ENCODE results near the gene WDCP.

The WDCP gene

DNA sequence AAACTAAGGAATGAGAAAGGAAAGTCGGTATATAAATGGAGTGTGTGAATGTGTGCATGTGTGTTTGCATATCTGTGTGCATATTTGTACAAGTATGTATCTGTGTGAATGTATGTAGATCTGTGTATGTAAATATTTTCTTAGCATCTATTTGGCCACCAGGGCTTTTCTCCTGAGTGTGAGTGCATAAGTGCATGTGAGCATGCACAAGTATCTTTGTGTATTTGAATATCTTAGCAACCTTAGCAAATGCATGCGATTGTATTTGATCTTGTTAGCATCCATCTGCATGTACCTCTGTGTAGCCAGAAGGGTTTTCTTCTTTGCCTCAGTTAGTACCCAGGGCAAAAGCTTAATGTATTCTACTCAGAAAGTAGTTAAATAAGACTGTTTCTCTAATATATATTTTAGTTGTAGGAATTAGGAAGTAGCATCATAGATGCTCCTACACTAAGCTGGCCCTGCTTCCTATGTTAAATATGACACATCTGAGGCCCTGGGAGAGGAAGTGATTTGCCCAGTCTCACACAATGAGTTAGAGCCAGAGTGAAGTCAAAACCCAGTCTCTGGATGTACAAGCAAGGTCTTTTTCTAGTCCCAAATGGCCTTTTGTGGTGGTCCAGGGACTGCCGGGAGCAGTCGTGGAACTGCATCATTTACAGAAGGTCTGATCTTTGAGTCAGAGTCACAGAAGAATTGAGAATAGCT lies 11.5 kb upstream of the WDCP start:
- TF ChIP-seq FOXP2 (optimal IDR thresholded peaks at IDR 0.05; ENCODE audit: borderline replicate concordance, extremely low read depth, extremely low read length, insufficient read depth) (no peak), POLR2AphosphoS5 (IDR thresholded peaks at IDR 0.05; ENCODE audit: low read depth, low read length) (no peak)

DNA sequence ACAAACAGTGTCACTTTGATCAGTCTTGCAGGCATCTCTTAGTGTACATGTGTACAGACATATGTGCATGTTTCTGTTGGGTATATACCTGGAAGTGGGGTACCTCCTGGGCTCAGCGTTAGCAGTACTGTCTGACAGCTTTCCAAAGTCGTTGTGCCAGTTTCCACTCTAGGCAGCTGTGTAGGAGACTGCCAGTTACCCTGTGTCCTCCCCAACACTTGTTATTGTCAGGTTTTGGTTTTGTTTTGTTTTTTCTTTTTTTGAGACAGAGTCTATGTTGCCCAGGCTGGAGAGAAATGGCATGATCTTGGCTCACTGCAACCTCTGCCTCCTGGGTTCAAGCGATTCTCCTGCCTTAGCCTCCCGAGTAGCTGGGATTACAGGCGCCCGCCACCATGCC lies 8.6 kb upstream of the WDCP start:
- TF ChIP-seq FOXP2 (optimal IDR thresholded peaks at IDR 0.05; ENCODE audit: borderline replicate concordance, extremely low read depth, extremely low read length, insufficient read depth) (no peak), REST (IDR thresholded peaks at IDR 0.05; ENCODE audit: insufficient read depth in 1 of 2, low read depth in 2 of 2, low read length in 2 of 2) (no peak), SIN3A (IDR thresholded peaks at IDR 0.05; ENCODE audit: borderline replicate concordance, insufficient read depth, low read length) (no peak), TAF1 (IDR thresholded peaks at IDR 0.05; ENCODE audit: borderline replicate concordance, insufficient read depth, low read length) (no peak), POLR2AphosphoS5 (IDR thresholded peaks at IDR 0.05; ENCODE audit: low read depth, low read length) (no peak)

DNA sequence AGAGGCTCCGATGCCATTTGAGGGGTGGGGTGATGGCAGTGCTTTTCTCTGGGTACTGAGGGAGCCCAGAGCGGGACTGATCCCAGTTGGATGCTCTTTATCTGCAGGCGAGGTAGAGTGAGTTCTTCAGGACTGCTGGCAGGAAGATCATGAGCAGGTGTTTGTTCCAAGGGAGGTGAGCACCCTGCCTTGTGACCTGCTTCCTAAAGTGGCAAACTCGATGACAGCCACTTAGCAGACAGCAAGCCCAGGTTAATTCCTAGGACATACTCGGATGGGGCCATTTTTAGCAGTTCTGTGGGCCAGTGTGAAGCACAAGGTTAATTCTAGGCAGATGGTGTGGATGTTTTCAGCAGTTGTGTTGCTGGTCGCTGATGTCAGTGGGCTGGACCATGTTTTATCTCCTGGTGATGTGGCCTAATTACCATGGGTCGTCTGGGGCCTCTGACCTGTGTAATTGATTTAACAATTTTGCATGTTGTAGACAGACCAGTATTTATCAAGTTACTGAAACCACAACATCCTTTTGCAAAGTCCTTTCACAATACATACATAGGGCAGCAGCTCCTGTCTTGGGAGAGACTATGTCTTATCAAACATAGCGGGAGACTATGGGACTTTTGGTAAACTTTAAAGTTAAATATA lies 7.3 kb upstream of the WDCP start:
- no peak for TF ChIP-seq TAF1 (IDR thresholded peaks at IDR 0.05; ENCODE audit: borderline replicate concordance, insufficient read depth, low read length)
- no peak for TF ChIP-seq POLR2AphosphoS5 (IDR thresholded peaks at IDR 0.05; ENCODE audit: low read depth, low read length)
- TF ChIP-seq REST (IDR thresholded peaks at IDR 0.05; ENCODE audit: insufficient read depth in 1 of 2, low read depth in 2 of 2, low read length in 2 of 2) = no peak
- no peak for TF ChIP-seq FOXP2 (optimal IDR thresholded peaks at IDR 0.05; ENCODE audit: borderline replicate concordance, extremely low read depth, extremely low read length, insufficient read depth)
- TF ChIP-seq SIN3A (IDR thresholded peaks at IDR 0.05; ENCODE audit: borderline replicate concordance, insufficient read depth, low read length) = no peak

DNA sequence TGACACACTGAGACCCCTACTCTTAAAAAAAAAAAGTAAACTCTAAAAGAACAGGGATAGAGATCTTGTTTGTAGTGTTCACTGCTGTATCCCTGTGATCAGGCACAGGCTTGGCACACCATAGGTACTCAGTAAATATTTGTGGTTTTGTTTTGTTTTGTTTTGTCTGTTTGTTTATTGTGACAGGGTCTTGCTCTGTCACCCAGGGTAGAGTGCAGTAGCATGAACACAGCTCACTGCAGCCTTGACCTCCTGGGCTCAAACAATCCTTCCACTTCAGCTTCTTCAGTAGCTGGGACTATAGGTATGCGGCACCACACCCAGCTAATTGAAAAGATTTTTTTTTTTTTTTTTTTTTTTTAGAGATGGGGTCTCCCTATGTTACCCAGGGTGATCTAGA lies 5.8 kb upstream of the WDCP start:
- TF ChIP-seq TAF1 (IDR thresholded peaks at IDR 0.05; ENCODE audit: borderline replicate concordance, insufficient read depth, low read length) (no peak), POLR2AphosphoS5 (IDR thresholded peaks at IDR 0.05; ENCODE audit: low read depth, low read length) (no peak), REST (IDR thresholded peaks at IDR 0.05; ENCODE audit: insufficient read depth in 1 of 2, low read depth in 2 of 2, low read length in 2 of 2) (no peak), FOXP2 (optimal IDR thresholded peaks at IDR 0.05; ENCODE audit: borderline replicate concordance, extremely low read depth, extremely low read length, insufficient read depth) (no peak), SIN3A (IDR thresholded peaks at IDR 0.05; ENCODE audit: borderline replicate concordance, insufficient read depth, low read length) (no peak)

DNA sequence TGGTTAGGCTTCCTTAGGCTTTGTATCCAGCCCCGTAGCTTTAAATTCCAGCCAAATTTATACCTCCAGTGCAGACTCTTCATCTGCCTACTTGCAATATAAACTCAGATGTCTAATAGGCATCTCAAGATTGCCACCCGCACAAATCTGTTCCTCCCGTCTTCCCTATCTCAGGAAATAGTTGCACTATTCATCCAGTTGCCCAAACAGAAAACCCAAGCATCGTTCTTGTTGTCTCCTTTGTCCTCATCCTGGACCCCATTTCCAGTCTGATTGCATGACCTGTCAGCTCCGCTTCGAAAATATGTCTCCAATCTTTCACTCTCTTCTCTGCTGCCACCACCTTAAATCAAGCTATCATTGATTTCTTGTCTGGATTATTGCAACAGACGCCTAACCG lies 4.6 kb upstream of the WDCP start:
- TF ChIP-seq POLR2AphosphoS5 (IDR thresholded peaks at IDR 0.05; ENCODE audit: low read depth, low read length) (no peak), FOXP2 (optimal IDR thresholded peaks at IDR 0.05; ENCODE audit: borderline replicate concordance, extremely low read depth, extremely low read length, insufficient read depth) (no peak), TAF1 (IDR thresholded peaks at IDR 0.05; ENCODE audit: borderline replicate concordance, insufficient read depth, low read length) (no peak), REST (IDR thresholded peaks at IDR 0.05; ENCODE audit: insufficient read depth in 1 of 2, low read depth in 2 of 2, low read length in 2 of 2) (no peak), SIN3A (IDR thresholded peaks at IDR 0.05; ENCODE audit: borderline replicate concordance, insufficient read depth, low read length) (no peak)

Data from PFSK-1 (cell line).